Measurements from ENCODE around the gene TTC23.

- no peak for TF ChIP-seq EP300 (IDR thresholded peaks at IDR 0.05)
- TF ChIP-seq POLR2A (IDR thresholded peaks at IDR 0.05; ENCODE audit: low read depth), result no peak
- TF ChIP-seq CTCF (IDR thresholded peaks at IDR 0.05), result no peak
Observed at GRCh38 chr15:99127773-99128172, 121.6 kb downstream of the TTC23 start.
